ENCODE data around the gene TMEM72. TPM values are rescaled to one million over a fixed set of nuclear protein-coding genes. Genes with fewer than 3 reads are reported as not detected.
A peak's percentile ranks its signal among the peaks of the same experiment; 100 is the strongest.

TMEM72 gene
- total and polyA plus RNA-seq, 2 of the 13 experiments (the other 11 are each of a cell fraction or from before 2014, with no cell fraction given), result 0.04 TPM; not detected in 1

- TF ChIP-seq, protein P1, sequence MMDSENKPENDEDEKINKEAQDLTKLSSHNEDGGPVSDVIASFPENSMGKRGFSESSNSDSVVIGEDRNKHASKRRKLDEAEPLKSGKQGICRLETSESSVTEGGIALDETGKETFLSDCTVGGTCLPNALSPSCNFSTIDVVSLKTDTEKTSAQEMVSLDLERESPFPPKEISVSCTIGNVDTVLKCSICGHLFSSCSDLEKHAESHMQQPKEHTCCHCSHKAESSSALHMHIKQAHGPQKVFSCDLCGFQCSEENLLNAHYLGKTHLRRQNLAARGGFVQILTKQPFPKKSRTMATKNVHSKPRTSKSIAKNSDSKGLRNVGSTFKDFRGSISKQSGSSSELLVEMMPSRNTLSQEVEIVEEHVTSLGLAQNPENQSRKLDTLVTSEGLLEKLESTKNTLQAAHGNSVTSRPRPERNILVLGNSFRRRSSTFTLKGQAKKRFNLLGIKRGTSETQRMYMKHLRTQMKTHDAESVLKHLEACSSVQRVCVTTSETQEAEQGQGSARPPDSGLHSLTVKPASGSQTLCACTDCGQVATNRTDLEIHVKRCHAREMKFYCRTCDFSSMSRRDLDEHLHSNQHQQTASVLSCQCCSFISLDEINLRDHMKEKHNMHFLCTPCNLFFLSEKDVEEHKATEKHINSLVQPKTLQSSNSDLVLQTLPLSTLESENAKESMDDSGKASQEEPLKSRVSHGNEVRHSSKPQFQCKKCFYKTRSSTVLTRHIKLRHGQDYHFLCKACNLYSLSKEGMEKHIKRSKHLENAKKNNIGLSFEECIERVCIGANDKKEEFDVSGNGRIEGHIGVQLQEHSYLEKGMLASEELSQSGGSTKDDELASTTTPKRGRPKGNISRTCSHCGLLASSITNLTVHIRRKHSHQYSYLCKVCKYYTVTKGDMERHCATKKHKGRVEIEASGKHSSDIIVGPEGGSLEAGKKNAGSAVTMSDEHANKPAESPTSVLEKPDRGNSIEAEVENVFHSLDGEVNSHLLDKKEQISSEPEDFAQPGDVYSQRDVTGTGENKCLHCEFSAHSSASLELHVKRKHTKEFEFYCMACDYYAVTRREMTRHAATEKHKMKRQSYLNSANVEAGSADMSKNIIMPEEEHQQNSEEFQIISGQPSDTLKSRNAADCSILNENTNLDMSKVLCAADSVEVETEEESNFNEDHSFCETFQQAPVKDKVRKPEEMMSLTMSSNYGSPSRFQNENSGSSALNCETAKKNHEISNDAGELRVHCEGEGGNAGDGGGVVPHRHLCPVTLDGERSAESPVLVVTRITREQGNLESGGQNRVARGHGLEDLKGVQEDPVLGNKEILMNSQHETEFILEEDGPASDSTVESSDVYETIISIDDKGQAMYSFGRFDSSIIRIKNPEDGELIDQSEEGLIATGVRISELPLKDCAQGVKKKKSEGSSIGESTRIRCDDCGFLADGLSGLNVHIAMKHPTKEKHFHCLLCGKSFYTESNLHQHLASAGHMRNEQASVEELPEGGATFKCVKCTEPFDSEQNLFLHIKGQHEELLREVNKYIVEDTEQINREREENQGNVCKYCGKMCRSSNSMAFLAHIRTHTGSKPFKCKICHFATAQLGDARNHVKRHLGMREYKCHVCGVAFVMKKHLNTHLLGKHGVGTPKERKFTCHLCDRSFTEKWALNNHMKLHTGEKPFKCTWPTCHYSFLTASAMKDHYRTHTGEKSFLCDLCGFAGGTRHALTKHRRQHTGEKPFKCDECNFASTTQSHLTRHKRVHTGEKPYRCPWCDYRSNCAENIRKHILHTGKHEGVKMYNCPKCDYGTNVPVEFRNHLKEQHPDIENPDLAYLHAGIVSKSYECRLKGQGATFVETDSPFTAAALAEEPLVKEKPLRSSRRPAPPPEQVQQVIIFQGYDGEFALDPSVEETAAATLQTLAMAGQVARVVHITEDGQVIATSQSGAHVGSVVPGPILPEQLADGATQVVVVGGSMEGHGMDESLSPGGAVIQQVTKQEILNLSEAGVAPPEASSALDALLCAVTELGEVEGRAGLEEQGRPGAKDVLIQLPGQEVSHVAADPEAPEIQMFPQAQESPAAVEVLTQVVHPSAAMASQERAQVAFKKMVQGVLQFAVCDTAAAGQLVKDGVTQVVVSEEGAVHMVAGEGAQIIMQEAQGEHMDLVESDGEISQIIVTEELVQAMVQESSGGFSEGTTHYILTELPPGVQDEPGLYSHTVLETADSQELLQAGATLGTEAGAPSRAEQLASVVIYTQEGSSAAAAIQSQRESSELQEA (CRISPR knock-in tag; IDR thresholded peaks at IDR 0.05; ENCODE audit: not compliant biosample characterization), result no peak
- TF ChIP-seq, protein P2, sequence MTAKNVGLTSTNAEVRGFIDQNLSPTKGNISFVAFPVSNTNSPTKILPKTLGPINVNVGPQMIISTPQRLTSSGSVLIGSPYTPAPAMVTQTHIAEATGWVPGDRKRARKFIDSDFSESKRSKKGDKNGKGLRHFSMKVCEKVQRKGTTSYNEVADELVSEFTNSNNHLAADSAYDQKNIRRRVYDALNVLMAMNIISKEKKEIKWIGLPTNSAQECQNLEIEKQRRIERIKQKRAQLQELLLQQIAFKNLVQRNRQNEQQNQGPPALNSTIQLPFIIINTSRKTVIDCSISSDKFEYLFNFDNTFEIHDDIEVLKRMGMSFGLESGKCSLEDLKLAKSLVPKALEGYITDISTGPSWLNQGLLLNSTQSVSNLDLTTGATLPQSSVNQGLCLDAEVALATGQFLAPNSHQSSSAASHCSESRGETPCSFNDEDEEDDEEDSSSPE (CRISPR knock-in tag; IDR thresholded peaks at IDR 0.05), result no peak
- 0 out of 2 replicates have a peak, but pooled peaks have one; percentile 12 for TF ChIP-seq KAT7 (CRISPR knock-in tag; IDR thresholded peaks at IDR 0.05; ENCODE audit: borderline replicate concordance)
Observed at GRCh38 chr10:44979281-44980191, 68.4 kb downstream of the TMEM72 start (continued).
